GM23338 (cell line): ENCODE measurements around the gene MTCL3.

Experiments used
- ATAC-seq: fragments of 200-7000 bp; cut with Tn5 transposase; 3 replicates; pipeline ENCODE4 v1.9.1; 2020
- DNase-seq: peaks from one replicate; pipeline ENCODE4 v3.0.0-alpha.2; 2015; ENCODE audit warnings: low spot score
- H2AFZ ChIP-seq: fragments of 200-600 bp; sonication (generic); 2 replicates; pipeline ENCODE4 v1.8.0; 2016; ENCODE audit warnings: antibody characterized with exemption, mild to moderate bottlenecking, moderate library complexity
- H3F3A ChIP-seq: fragments of 200-600 bp; sonication (generic); replicated peaks from 2 replicates; pipeline ENCODE4 v1.8.0; 2017; ENCODE audit warnings: antibody characterized with exemption, mixed run types, low read depth
- H3K27ac ChIP-seq: fragments of 200-600 bp; sonication (generic); 2 replicates; pipeline ENCODE4 v1.6.1; 2016; ENCODE audit warnings: low read depth
- H3K27me3 ChIP-seq: fragments of 200-600 bp; sonication (generic); 2 replicates; pipeline ENCODE4 v1.8.0; 2016; ENCODE audit warnings: mild to moderate bottlenecking, mixed run types, moderate library complexity; ENCODE audit not compliant: insufficient read depth
- H3K36me3 ChIP-seq: fragments of 200-600 bp; sonication (generic); 2 replicates; pipeline ENCODE4 v1.8.0; 2016; ENCODE audit warnings: mild to moderate bottlenecking; ENCODE audit not compliant: insufficient read depth
- H3K4me1 ChIP-seq: fragments of 200-600 bp; sonication (generic); 2 replicates; pipeline ENCODE4 v1.8.0; 2016; ENCODE audit warnings: mild to moderate bottlenecking, moderate library complexity; ENCODE audit not compliant: insufficient read depth
- H3K4me2 ChIP-seq: fragments of 200-600 bp; sonication (generic); 2 replicates; pipeline ENCODE4 v1.7.1; 2017; ENCODE audit warnings: mixed run types
- H3K4me3 ChIP-seq: fragments of 200-600 bp; sonication (generic); 2 replicates; pipeline ENCODE4 v1.6.1; 2016; ENCODE audit warnings: mixed run types
- H3K79me2 ChIP-seq: fragments of 200-600 bp; sonication (generic); replicated peaks from 2 replicates; pipeline ENCODE4 v1.8.0; 2017; ENCODE audit warnings: mild to moderate bottlenecking; ENCODE audit not compliant: insufficient read depth
- H3K9me2 ChIP-seq: fragments of 200-600 bp; sonication (generic); 2 replicates; pipeline ENCODE4 v1.8.0; 2017; ENCODE audit not compliant: insufficient read depth
- H4K20me1 ChIP-seq: fragments of 200-600 bp; sonication (generic); replicated peaks from 2 replicates; pipeline ENCODE4 v1.8.0; 2017; ENCODE audit warnings: mild to moderate bottlenecking; ENCODE audit not compliant: insufficient read depth
- H3K27ac Mint-ChIP-seq: 2 replicates; pipeline ENCODE4 v1.8.0; 2020; ENCODE audit warnings: inconsistent platforms, mild to moderate bottlenecking, moderate library complexity, mixed read lengths
- H3K27me3 Mint-ChIP-seq: 3 replicates; pipeline ENCODE4 v1.8.0; 2022; ENCODE audit warnings: low read depth, mild to moderate bottlenecking, moderate library complexity, mixed read lengths, inconsistent platforms; ENCODE audit not compliant: insufficient read depth, poor library complexity
- H3K36me3 Mint-ChIP-seq: 3 replicates; pipeline ENCODE4 v1.8.0; 2021; ENCODE audit warnings: low read depth, mild to moderate bottlenecking, inconsistent platforms, moderate library complexity, mixed read lengths
- H3K4me1 Mint-ChIP-seq: 3 replicates; pipeline ENCODE4 v1.8.0; 2020; ENCODE audit warnings: mild to moderate bottlenecking, inconsistent platforms, mixed read lengths
- H3K4me3 Mint-ChIP-seq: 3 replicates; pipeline ENCODE4 v1.8.0; 2021; ENCODE audit warnings: moderate library complexity, mild to moderate bottlenecking, inconsistent platforms, mixed read lengths
- H3K9me3 Mint-ChIP-seq: 3 replicates; pipeline ENCODE4 v1.8.0; 2020; ENCODE audit warnings: moderate library complexity, mild to moderate bottlenecking, inconsistent platforms, mixed read lengths
- CREB1 ChIP-seq: fragments of 250-450 bp; sonication (Bioruptor Pico); IDR thresholded peaks from 2 replicates; pipeline ENCODE4 v1.5.0; 2020; ENCODE audit warnings: low read depth, mild to moderate bottlenecking, moderate library complexity
- ETS1 ChIP-seq: IDR thresholded peaks from 2 replicates; pipeline ENCODE4 v1.6.1; 2016; ENCODE audit warnings: antibody characterized with exemption
- EZH2 ChIP-seq: fragments of 200-600 bp; sonication (generic); IDR thresholded peaks from one replicate; pipeline ENCODE4 v1.8.0; 2017; ENCODE audit warnings: antibody characterized with exemption, mild to moderate bottlenecking, low read depth; ENCODE audit not compliant: unreplicated experiment
- EZH2phosphoT487 ChIP-seq: fragments of 200-600 bp; sonication (generic); IDR thresholded peaks from one replicate; pipeline ENCODE4 v1.8.1; 2018; ENCODE audit warnings: antibody characterized with exemption; ENCODE audit not compliant: unreplicated experiment
- JUNB ChIP-seq: IDR thresholded peaks from one replicate; pipeline ENCODE4 v1.6.1; 2016; ENCODE audit warnings: antibody characterized with exemption; ENCODE audit not compliant: unreplicated experiment
- NANOG ChIP-seq: IDR thresholded peaks from 2 replicates; pipeline ENCODE4 v1.6.1; 2016; ENCODE audit warnings: antibody characterized with exemption, borderline replicate concordance
- POLR2AphosphoS5 ChIP-seq: IDR thresholded peaks from 2 replicates; pipeline ENCODE4 v1.6.1; 2016; ENCODE audit warnings: antibody characterized with exemption, low read depth
- REST ChIP-seq: IDR thresholded peaks from one replicate; pipeline ENCODE4 v1.6.1; 2018; ENCODE audit warnings: antibody characterized with exemption; ENCODE audit not compliant: unreplicated experiment
- STAT1 ChIP-seq: IDR thresholded peaks from one replicate; pipeline ENCODE4 v1.6.1; 2016; ENCODE audit warnings: antibody characterized with exemption; ENCODE audit not compliant: unreplicated experiment
- ZNF114 ChIP-seq: fragments of 250-450 bp; sonication (Bioruptor Pico); IDR thresholded peaks from 2 replicates; pipeline ENCODE4 v1.5.0; 2020; ENCODE audit warnings: mild to moderate bottlenecking, moderate library complexity
- ZNF331 ChIP-seq: fragments of 250-450 bp; sonication (Bioruptor Pico); IDR thresholded peaks from 2 replicates; pipeline ENCODE4 v1.5.0; 2020; ENCODE audit warnings: low read depth, mild to moderate bottlenecking, moderate library complexity
- TF ChIP-seq, protein P1 (sequence below), 2 experiments: fragments of 200-600 bp in 1 of 2; sonication (generic) in 1 of 2; conservative IDR thresholded peaks; 2 replicates each; pipeline versions ENCODE4 v1.5.1 to v1.6.1; 2016 to 2017; ENCODE audit warnings: antibody characterized with exemption in 2 of 2, low read depth in 2 of 2, mild to moderate bottlenecking in 2 of 2, moderate library complexity in 1 of 2
- TF ChIP-seq, protein P2 (sequence below): fragments of 250-450 bp; sonication (Bioruptor Pico); IDR thresholded peaks from 2 replicates; pipeline ENCODE4 v1.5.0; 2020; ENCODE audit warnings: mild to moderate bottlenecking, moderate library complexity

The MTCL3 gene

GRCh38 chr6:127496471-127496870 lies 22.7 kb downstream of the MTCL3 start:
- ATAC-seq (no peak), DNase-seq (no peak)
- Histone ChIP-seq H3K9me2 (no peaks in the 10 kb centered on the region), H2AFZ (no peak overlapping the region), H3K36me3 (no peaks in the 10 kb centered on the region), H3F3A (no peaks in the 10 kb centered on the region), H3K27me3 (no peaks in the 10 kb centered on the region), H3K4me1 (no peaks in the 10 kb centered on the region), H3K4me2 (no peak overlapping the region), H4K20me1 (no peaks in the 10 kb centered on the region; the same call in 1 of the 2 replicates), H3K27ac (no peak overlapping the region), H3K79me2 (no peaks in the 10 kb centered on the region), H3K4me3 (no peak overlapping the region)
- no peak overlapping the region for H3K27ac Mint-ChIP-seq
- no peak overlapping the region for H3K4me3 Mint-ChIP-seq
- peaks cover 8% of the 10 kb centered on the region; the same call in 2 of the 3 replicates for H3K36me3 Mint-ChIP-seq
- H3K4me1 Mint-ChIP-seq = no peaks in the 10 kb centered on the region
- H3K27me3 Mint-ChIP-seq = peaks cover 3% of the 10 kb centered on the region
- H3K9me3 Mint-ChIP-seq = no peaks in the 10 kb centered on the region
- TF ChIP-seq JUNB = no peak
- TF ChIP-seq ZNF114 (CRISPR knock-in tag) = no peak
- TF ChIP-seq ETS1 = no peak
- TF ChIP-seq, protein P1, sequence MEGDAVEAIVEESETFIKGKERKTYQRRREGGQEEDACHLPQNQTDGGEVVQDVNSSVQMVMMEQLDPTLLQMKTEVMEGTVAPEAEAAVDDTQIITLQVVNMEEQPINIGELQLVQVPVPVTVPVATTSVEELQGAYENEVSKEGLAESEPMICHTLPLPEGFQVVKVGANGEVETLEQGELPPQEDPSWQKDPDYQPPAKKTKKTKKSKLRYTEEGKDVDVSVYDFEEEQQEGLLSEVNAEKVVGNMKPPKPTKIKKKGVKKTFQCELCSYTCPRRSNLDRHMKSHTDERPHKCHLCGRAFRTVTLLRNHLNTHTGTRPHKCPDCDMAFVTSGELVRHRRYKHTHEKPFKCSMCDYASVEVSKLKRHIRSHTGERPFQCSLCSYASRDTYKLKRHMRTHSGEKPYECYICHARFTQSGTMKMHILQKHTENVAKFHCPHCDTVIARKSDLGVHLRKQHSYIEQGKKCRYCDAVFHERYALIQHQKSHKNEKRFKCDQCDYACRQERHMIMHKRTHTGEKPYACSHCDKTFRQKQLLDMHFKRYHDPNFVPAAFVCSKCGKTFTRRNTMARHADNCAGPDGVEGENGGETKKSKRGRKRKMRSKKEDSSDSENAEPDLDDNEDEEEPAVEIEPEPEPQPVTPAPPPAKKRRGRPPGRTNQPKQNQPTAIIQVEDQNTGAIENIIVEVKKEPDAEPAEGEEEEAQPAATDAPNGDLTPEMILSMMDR (conservative IDR thresholded peaks at IDR 0.05; ENCODE audit: low read depth in 2 of 2) = no peak
- no peak for TF ChIP-seq REST
- no peak for TF ChIP-seq STAT1
- no peak for TF ChIP-seq CREB1 (CRISPR knock-in tag)
- TF ChIP-seq NANOG = no peak
- no peak for TF ChIP-seq ZNF331 (CRISPR knock-in tag)
- TF ChIP-seq EZH2phosphoT487 = no peak
- no peak for TF ChIP-seq POLR2AphosphoS5
- TF ChIP-seq, protein P2, sequence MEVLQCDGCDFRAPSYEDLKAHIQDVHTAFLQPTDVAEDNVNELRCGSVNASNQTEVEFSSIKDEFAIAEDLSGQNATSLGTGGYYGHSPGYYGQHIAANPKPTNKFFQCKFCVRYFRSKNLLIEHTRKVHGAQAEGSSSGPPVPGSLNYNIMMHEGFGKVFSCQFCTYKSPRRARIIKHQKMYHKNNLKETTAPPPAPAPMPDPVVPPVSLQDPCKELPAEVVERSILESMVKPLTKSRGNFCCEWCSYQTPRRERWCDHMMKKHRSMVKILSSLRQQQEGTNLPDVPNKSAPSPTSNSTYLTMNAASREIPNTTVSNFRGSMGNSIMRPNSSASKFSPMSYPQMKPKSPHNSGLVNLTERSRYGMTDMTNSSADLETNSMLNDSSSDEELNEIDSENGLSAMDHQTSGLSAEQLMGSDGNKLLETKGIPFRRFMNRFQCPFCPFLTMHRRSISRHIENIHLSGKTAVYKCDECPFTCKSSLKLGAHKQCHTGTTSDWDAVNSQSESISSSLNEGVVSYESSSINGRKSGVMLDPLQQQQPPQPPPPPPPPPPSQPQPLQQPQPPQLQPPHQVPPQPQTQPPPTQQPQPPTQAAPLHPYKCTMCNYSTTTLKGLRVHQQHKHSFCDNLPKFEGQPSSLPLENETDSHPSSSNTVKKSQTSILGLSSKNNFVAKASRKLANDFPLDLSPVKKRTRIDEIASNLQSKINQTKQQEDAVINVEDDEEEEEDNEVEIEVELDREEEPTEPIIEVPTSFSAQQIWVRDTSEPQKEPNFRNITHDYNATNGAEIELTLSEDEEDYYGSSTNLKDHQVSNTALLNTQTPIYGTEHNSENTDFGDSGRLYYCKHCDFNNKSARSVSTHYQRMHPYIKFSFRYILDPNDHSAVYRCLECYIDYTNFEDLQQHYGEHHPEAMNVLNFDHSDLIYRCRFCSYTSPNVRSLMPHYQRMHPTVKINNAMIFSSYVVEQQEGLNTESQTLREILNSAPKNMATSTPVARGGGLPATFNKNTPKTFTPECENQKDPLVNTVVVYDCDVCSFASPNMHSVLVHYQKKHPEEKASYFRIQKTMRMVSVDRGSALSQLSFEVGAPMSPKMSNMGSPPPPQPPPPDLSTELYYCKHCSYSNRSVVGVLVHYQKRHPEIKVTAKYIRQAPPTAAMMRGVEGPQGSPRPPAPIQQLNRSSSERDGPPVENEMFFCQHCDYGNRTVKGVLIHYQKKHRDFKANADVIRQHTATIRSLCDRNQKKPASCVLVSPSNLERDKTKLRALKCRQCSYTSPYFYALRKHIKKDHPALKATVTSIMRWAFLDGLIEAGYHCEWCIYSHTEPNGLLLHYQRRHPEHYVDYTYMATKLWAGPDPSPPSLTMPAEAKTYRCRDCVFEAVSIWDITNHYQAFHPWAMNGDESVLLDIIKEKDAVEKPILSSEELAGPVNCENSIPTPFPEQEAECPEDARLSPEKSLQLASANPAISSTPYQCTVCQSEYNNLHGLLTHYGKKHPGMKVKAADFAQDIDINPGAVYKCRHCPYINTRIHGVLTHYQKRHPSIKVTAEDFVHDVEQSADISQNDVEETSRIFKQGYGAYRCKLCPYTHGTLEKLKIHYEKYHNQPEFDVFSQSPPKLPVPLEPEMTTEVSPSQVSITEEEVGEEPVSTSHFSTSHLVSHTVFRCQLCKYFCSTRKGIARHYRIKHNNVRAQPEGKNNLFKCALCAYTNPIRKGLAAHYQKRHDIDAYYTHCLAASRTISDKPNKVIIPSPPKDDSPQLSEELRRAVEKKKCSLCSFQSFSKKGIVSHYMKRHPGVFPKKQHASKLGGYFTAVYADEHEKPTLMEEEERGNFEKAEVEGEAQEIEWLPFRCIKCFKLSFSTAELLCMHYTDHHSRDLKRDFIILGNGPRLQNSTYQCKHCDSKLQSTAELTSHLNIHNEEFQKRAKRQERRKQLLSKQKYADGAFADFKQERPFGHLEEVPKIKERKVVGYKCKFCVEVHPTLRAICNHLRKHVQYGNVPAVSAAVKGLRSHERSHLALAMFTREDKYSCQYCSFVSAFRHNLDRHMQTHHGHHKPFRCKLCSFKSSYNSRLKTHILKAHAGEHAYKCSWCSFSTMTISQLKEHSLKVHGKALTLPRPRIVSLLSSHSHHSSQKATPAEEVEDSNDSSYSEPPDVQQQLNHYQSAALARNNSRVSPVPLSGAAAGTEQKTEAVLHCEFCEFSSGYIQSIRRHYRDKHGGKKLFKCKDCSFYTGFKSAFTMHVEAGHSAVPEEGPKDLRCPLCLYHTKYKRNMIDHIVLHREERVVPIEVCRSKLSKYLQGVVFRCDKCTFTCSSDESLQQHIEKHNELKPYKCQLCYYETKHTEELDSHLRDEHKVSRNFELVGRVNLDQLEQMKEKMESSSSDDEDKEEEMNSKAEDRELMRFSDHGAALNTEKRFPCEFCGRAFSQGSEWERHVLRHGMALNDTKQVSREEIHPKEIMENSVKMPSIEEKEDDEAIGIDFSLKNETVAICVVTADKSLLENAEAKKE (CRISPR knock-in tag) = no peak
- TF ChIP-seq EZH2 = no peak
